Measurements from ENCODE around the gene EPHB2. TPM values are rescaled to one million over a fixed set of nuclear protein-coding genes. Genes with fewer than 3 reads are reported as not detected.

The EPHB2 gene
- total and polyA plus RNA-seq, 2 of the 8 experiments (the other 6 are each of a cell fraction or from before 2014, with no cell fraction given), result 15.8 to 17.2 TPM

- TF ChIP-seq CHD7 (IDR thresholded peaks at IDR 0.05; ENCODE audit: insufficient replicate concordance, low read length) (no peak), SP2 (IDR thresholded peaks at IDR 0.05; ENCODE audit: low read length) (no peak), BRCA1 (IDR thresholded peaks at IDR 0.05; ENCODE audit: low read depth, low read length) (no peak), TAF1 (IDR thresholded peaks at IDR 0.05; ENCODE audit: low read depth, low read length) (no peak), SP1 (IDR thresholded peaks at IDR 0.05; ENCODE audit: low read depth, low read length) (no peak), SIRT6 (IDR thresholded peaks at IDR 0.05; ENCODE audit: low read length) (no peak), PHF8 (conservative IDR thresholded peaks at IDR 0.05; ENCODE audit: low read depth, low read length) (no peak), ATF3 (IDR thresholded peaks at IDR 0.05; ENCODE audit: insufficient read depth, low read depth, low read length) (no peak)
Observed at GRCh38 chr1:22944346-22945055, 233.9 kb downstream of the EPHB2 start (continued).
